HepG2 (cell line): ENCODE results near the gene SLC6A7. TPM values are rescaled to one million over a fixed set of nuclear protein-coding genes. Genes with fewer than 3 reads are reported as not detected.

Source experiments
- BORCS8-MEF2B ChIP-seq: sonication (generic); formaldehyde crosslinking; IDR thresholded peaks from 2 replicates; pipeline ENCODE4 v1.8.0; 2022; ENCODE audit warnings: mild to moderate bottlenecking, missing genetic modification reagents
- DNMT1 ChIP-seq: sonication (generic); formaldehyde crosslinking; IDR thresholded peaks from 2 replicates; pipeline ENCODE4 v1.5.1; 2020; ENCODE audit warnings: mild to moderate bottlenecking, missing genetic modification reagents
- ELF3 ChIP-seq: IDR thresholded peaks from 2 replicates; pipeline ENCODE4 v1.6.1; 2016; ENCODE audit warnings: missing genetic modification reagents, missing compliant biosample characterization
- HOXD1 ChIP-seq: sonication (generic); formaldehyde crosslinking; IDR thresholded peaks from 2 replicates; pipeline ENCODE4 v1.5.0; 2020; ENCODE audit warnings: missing genetic modification reagents
- NR2F1 ChIP-seq, 2 experiments: fragments of 450-650 bp in 1 of 2; formaldehyde crosslinking in 1 of 2; IDR thresholded peaks; 2 replicates each; pipeline versions ENCODE4 v1.5.0 to v1.6.1; 2016 to 2020; ENCODE audit warnings: mild to moderate bottlenecking in 1 of 2, missing compliant biosample characterization in 1 of 2, missing genetic modification reagents in 1 of 2, moderate library complexity in 1 of 2
- PLSCR1 ChIP-seq: sonication (generic); formaldehyde crosslinking; IDR thresholded peaks from 2 replicates; pipeline ENCODE4 v1.5.0; 2020; ENCODE audit warnings: missing genetic modification reagents, mild to moderate bottlenecking, borderline replicate concordance
- SAP130 ChIP-seq: IDR thresholded peaks from 2 replicates; pipeline ENCODE4 v1.6.1; 2016; ENCODE audit warnings: low read depth
- SNAPC2 ChIP-seq: sonication (generic); formaldehyde crosslinking; IDR thresholded peaks from 2 replicates; pipeline ENCODE4 v1.8.1; 2022; ENCODE audit warnings: mild to moderate bottlenecking, missing genetic modification reagents
- SOX6 ChIP-seq, 2 experiments: fragments of 450-650 bp in 1 of 2; sonication (generic) in 1 of 2; formaldehyde crosslinking in 1 of 2; IDR thresholded peaks; 2 replicates each; pipeline versions ENCODE4 v1.4.0 to v1.6.1; 2017 to 2020; ENCODE audit warnings: antibody characterized with exemption in 1 of 2, mild to moderate bottlenecking in 1 of 2, missing genetic modification reagents in 1 of 2
- SP140L ChIP-seq: sonication (generic); formaldehyde crosslinking; IDR thresholded peaks from 2 replicates; pipeline ENCODE4 v1.4.0; 2020; ENCODE audit warnings: missing genetic modification reagents, borderline replicate concordance
- ZNF12 ChIP-seq: sonication (generic); formaldehyde crosslinking; IDR thresholded peaks from 2 replicates; pipeline ENCODE4 v1.5.0; 2020; ENCODE audit warnings: missing genetic modification reagents
- ZNF30 ChIP-seq: sonication (generic); formaldehyde crosslinking; IDR thresholded peaks from 2 replicates; pipeline ENCODE4 v1.5.0; 2020; ENCODE audit warnings: mild to moderate bottlenecking, missing genetic modification reagents
- ZNF761 ChIP-seq: sonication (generic); formaldehyde crosslinking; conservative IDR thresholded peaks from 2 replicates; pipeline ENCODE4 v1.4.0; 2020; ENCODE audit warnings: mild to moderate bottlenecking, missing genetic modification reagents
- polyA plus RNA-seq, 8 experiments: library from polyadenylated mRNA; depleted of rRNA in 3 of 8; stranded (reverse) in 7 of 8; unstranded in 1 of 8; fragments of >200 nt; fragmentation: Illumina TruSeq in 4 of 8; extraction: Trizol in 4 of 8; gene quantifications; 2 replicates each; pipeline versions ENCODE4 v1.2.1 to v1.2.3, GENCODE V29; 2011 to 2016; ENCODE audit warnings: low read depth in 4 of 8, missing spikeins in 1 of 8, mixed read lengths in 1 of 8; ENCODE audit not compliant: insufficient read depth in 1 of 8
- total RNA-seq, 5 experiments: library from RNA; depleted of rRNA; stranded (reverse); fragments of >200 nt; fragmentation: Illumina TruSeq; extraction: Trizol; gene quantifications; 2 replicates each; pipeline ENCODE4 v1.2.3, GENCODE V29; 2016; ENCODE audit warnings: low read depth in 1 of 5
- TF ChIP-seq, protein P1 (sequence below): sonication (generic); formaldehyde crosslinking; IDR thresholded peaks from 2 replicates; pipeline ENCODE4 v1.4.0; 2020; ENCODE audit warnings: mild to moderate bottlenecking, low read depth, missing genetic modification reagents
- TF ChIP-seq, protein P2 (sequence below): fragments of 450-650 bp; IDR thresholded peaks from 2 replicates; pipeline ENCODE4 v1.6.1; 2017; ENCODE audit warnings: mild to moderate bottlenecking
- TF ChIP-seq, protein P3 (sequence below): sonication (generic); formaldehyde crosslinking; IDR thresholded peaks from 2 replicates; pipeline ENCODE4 v1.5.1; 2020; ENCODE audit warnings: mild to moderate bottlenecking, missing genetic modification reagents, borderline replicate concordance

Gene SLC6A7
- total and polyA plus RNA-seq, 2 of the 13 experiments (the other 11 are each of a cell fraction or from before 2014, with no cell fraction given), result not detected

DNA sequence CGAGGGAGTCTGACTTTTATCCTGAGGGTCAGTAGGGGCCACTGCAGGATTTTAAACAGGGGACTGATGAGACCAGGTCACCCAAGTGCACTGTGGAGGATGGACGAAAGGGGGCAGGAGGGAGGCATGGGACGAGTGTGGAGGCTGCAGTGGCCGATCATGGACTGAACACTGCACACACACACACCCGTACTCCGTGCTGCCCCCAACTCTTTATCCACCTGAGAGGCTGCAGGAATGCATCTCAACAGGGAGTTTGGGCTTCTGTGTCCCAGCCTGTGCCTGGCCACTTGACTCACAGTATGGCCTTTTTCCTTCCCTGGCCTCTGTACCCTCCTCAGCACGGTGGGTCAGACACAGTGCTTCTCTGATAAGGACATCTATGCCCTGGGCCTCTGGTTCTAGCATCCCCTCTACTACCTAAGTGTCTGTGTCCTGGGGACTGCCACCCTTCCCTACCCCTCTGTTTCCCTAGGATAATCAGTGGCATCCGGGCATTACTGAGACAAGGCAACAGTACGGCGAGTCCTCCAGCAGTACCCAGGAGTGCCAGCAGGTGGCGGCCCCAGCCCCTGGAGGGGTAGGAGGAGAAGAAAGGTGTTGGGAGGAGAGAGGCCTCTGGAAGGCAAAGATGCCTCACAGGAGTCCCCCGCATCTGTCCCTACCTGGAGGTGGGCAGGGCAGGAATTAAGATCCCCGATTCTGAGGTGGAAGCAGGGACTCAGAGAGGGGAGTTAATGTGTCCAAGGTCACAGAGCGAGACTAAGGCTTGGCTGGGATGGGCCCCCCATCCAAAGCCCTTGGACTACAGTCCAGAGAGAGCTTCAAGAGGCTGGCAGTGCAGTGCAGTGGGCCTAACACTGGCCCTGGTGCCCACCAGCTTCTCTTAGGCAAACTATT lies 28.4 kb upstream of the SLC6A7 start (continued):
- TF ChIP-seq, protein P1, sequence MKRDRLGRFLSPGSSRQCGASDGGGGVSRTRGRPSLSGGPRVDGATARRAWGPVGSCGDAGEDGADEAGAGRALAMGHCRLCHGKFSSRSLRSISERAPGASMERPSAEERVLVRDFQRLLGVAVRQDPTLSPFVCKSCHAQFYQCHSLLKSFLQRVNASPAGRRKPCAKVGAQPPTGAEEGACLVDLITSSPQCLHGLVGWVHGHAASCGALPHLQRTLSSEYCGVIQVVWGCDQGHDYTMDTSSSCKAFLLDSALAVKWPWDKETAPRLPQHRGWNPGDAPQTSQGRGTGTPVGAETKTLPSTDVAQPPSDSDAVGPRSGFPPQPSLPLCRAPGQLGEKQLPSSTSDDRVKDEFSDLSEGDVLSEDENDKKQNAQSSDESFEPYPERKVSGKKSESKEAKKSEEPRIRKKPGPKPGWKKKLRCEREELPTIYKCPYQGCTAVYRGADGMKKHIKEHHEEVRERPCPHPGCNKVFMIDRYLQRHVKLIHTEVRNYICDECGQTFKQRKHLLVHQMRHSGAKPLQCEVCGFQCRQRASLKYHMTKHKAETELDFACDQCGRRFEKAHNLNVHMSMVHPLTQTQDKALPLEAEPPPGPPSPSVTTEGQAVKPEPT, result no peak
- no peak for TF ChIP-seq ELF3 (CRISPR knock-in tag)
- TF ChIP-seq ZNF761 (CRISPR knock-in tag), result 0 out of 2 replicates have a peak, but pooled peaks have one; percentile 32
- TF ChIP-seq BORCS8-MEF2B (CRISPR knock-in tag), result peak; percentile 43; the same call in 1 of the 2 replicates
- TF ChIP-seq, protein P2, sequence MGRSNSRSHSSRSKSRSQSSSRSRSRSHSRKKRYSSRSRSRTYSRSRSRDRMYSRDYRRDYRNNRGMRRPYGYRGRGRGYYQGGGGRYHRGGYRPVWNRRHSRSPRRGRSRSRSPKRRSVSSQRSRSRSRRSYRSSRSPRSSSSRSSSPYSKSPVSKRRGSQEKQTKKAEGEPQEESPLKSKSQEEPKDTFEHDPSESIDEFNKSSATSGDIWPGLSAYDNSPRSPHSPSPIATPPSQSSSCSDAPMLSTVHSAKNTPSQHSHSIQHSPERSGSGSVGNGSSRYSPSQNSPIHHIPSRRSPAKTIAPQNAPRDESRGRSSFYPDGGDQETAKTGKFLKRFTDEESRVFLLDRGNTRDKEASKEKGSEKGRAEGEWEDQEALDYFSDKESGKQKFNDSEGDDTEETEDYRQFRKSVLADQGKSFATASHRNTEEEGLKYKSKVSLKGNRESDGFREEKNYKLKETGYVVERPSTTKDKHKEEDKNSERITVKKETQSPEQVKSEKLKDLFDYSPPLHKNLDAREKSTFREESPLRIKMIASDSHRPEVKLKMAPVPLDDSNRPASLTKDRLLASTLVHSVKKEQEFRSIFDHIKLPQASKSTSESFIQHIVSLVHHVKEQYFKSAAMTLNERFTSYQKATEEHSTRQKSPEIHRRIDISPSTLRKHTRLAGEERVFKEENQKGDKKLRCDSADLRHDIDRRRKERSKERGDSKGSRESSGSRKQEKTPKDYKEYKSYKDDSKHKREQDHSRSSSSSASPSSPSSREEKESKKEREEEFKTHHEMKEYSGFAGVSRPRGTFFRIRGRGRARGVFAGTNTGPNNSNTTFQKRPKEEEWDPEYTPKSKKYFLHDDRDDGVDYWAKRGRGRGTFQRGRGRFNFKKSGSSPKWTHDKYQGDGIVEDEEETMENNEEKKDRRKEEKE, result no peak
- TF ChIP-seq SOX6 (IDR thresholded peaks at IDR 0.05), result no peak
- peak; percentile 23; the same call in 1 of the 2 replicates for TF ChIP-seq SOX6 (CRISPR knock-in tag; IDR thresholded peaks at IDR 0.05)
- peak; percentile 34; the same call in 1 of the 2 replicates for TF ChIP-seq SAP130 (CRISPR knock-in tag)
- no peak for TF ChIP-seq ZNF12 (CRISPR knock-in tag)
- no peak for TF ChIP-seq HOXD1 (CRISPR knock-in tag)
- no peak for TF ChIP-seq PLSCR1 (CRISPR knock-in tag)
- no peak for TF ChIP-seq SNAPC2 (CRISPR knock-in tag)
- TF ChIP-seq DNMT1 (CRISPR knock-in tag), result 0 out of 2 replicates have a peak, but pooled peaks have one; percentile 40
- TF ChIP-seq NR2F1 (CRISPR knock-in tag; IDR thresholded peaks at IDR 0.05), result no peak
- no peak for TF ChIP-seq ZNF30
- 0 out of 2 replicates have a peak, but pooled peaks have one; percentile 15 for TF ChIP-seq SP140L (CRISPR knock-in tag)
- TF ChIP-seq, protein P3, sequence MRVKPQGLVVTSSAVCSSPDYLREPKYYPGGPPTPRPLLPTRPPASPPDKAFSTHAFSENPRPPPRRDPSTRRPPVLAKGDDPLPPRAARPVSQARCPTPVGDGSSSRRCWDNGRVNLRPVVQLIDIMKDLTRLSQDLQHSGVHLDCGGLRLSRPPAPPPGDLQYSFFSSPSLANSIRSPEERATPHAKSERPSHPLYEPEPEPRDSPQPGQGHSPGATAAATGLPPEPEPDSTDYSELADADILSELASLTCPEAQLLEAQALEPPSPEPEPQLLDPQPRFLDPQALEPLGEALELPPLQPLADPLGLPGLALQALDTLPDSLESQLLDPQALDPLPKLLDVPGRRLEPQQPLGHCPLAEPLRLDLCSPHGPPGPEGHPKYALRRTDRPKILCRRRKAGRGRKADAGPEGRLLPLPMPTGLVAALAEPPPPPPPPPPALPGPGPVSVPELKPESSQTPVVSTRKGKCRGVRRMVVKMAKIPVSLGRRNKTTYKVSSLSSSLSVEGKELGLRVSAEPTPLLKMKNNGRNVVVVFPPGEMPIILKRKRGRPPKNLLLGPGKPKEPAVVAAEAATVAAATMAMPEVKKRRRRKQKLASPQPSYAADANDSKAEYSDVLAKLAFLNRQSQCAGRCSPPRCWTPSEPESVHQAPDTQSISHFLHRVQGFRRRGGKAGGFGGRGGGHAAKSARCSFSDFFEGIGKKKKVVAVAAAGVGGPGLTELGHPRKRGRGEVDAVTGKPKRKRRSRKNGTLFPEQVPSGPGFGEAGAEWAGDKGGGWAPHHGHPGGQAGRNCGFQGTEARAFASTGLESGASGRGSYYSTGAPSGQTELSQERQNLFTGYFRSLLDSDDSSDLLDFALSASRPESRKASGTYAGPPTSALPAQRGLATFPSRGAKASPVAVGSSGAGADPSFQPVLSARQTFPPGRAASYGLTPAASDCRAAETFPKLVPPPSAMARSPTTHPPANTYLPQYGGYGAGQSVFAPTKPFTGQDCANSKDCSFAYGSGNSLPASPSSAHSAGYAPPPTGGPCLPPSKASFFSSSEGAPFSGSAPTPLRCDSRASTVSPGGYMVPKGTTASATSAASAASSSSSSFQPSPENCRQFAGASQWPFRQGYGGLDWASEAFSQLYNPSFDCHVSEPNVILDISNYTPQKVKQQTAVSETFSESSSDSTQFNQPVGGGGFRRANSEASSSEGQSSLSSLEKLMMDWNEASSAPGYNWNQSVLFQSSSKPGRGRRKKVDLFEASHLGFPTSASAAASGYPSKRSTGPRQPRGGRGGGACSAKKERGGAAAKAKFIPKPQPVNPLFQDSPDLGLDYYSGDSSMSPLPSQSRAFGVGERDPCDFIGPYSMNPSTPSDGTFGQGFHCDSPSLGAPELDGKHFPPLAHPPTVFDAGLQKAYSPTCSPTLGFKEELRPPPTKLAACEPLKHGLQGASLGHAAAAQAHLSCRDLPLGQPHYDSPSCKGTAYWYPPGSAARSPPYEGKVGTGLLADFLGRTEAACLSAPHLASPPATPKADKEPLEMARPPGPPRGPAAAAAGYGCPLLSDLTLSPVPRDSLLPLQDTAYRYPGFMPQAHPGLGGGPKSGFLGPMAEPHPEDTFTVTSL (CRISPR knock-in tag), result no peak
